ENCODE measurements around the gene PARD3B. TPM values are rescaled to one million over a fixed set of nuclear protein-coding genes. Genes with fewer than 3 reads are reported as not detected.

Gene PARD3B
- total and polyA plus RNA-seq, 9 donors, result 6.4 to 15.3 (median 7.5) TPM

DNA sequence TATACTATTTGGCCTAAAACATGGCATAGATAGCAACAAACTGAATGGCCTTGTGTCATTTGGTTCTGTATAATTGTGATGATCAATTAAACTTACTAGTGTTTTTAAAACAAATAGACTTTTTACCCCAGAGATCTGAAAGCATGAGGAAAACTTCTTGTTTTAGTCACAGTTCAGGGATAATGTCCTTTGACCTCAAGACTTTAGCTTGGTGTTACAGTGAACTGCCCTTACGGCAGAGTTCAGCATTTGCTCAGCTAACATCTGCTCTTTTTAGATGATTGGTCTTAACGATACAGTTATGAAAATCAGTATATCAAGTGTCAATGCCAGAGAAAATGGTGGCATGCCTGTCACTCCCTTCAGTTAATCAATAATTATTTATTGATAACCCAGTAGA is 429.2 kb downstream of the PARD3B start:
- Histone ChIP-seq H3K9me3 (replicated peaks; ENCODE audit: control insufficient read depth, low read depth, low read length) (no peaks in the 10 kb centered on the region), H3K4me3 (ENCODE audit: low read length) (no peak overlapping the region), H3K4me1 (ENCODE audit: control insufficient read depth, insufficient read depth, low read length) (no peaks in the 10 kb centered on the region), H3K27ac (ENCODE audit: low read length) (no peak overlapping the region), H3K36me3 (ENCODE audit: control insufficient read depth, insufficient read depth, low read length) (no peaks in the 10 kb centered on the region), H3K27me3 (ENCODE audit: control insufficient read depth, insufficient read depth, low read length) (no peaks in the 10 kb centered on the region)
- no peak for DNase-seq
- WGBS (ENCODE audit: insufficient coverage), result no CpG with 5 or more reads among the region's 2 CpGs

GRCh38 chr2:204977914-204978313 is 432.6 kb downstream of the PARD3B start:
- H3K4me3 ChIP-seq (ENCODE audit: low read length), result no peak overlapping the region
- WGBS (ENCODE audit: insufficient coverage), result no CpG with 5 or more reads among the region's 1 CpG
- no peak for DNase-seq
- no peak overlapping the region for H3K27ac ChIP-seq (ENCODE audit: low read length)
- H3K27me3 ChIP-seq (ENCODE audit: control insufficient read depth, insufficient read depth, low read length), result no peaks in the 10 kb centered on the region
- H3K36me3 ChIP-seq (ENCODE audit: control insufficient read depth, insufficient read depth, low read length), result no peaks in the 10 kb centered on the region
- H3K4me1 ChIP-seq (ENCODE audit: control insufficient read depth, insufficient read depth, low read length), result no peaks in the 10 kb centered on the region
- no peaks in the 10 kb centered on the region for H3K9me3 ChIP-seq (replicated peaks; ENCODE audit: control insufficient read depth, low read depth, low read length)

GRCh38 chr2:204982303-204982702 is 437.0 kb downstream of the PARD3B start:
- 13% methylated on average over 1 of the region's 2 CpGs for WGBS (ENCODE audit: insufficient coverage)
- no peak overlapping the region for H3K4me3 ChIP-seq (ENCODE audit: low read length)
- H3K9me3 ChIP-seq (replicated peaks; ENCODE audit: control insufficient read depth, low read depth, low read length), result no peaks in the 10 kb centered on the region
- no peaks in the 10 kb centered on the region for H3K27me3 ChIP-seq (ENCODE audit: control insufficient read depth, insufficient read depth, low read length)
- H3K36me3 ChIP-seq (ENCODE audit: control insufficient read depth, insufficient read depth, low read length), result no peaks in the 10 kb centered on the region
- peak; percentile 5 for DNase-seq
- no peaks in the 10 kb centered on the region for H3K4me1 ChIP-seq (ENCODE audit: control insufficient read depth, insufficient read depth, low read length)
- no peak overlapping the region for H3K27ac ChIP-seq (ENCODE audit: low read length)

DNA sequence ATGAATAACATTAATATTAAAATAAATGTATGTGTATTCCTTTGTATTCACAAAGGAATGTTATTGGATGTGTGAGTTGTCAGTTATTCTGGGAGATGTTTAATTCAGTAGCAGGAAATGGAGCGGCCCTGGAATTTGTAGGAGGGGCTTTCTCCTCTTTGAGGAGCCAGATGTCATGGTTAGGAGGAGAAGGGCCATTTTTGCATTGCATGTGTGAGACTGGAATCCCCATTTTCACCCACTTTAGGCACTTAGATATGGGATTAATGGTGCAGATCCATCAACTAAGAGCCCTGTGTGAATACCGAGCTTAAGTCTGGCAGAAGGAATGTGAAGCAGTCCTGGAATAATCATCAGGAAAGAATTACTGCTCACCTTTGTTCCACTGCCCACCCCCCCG is 439.2 kb downstream of the PARD3B start:
- no peak for DNase-seq
- H3K4me1 ChIP-seq (ENCODE audit: control insufficient read depth, insufficient read depth, low read length), result no peaks in the 10 kb centered on the region
- H3K9me3 ChIP-seq (replicated peaks; ENCODE audit: control insufficient read depth, low read depth, low read length), result no peaks in the 10 kb centered on the region
- no peaks in the 10 kb centered on the region for H3K27me3 ChIP-seq (ENCODE audit: control insufficient read depth, insufficient read depth, low read length)
- WGBS (ENCODE audit: insufficient coverage), result 33% methylated on average over 1 of the region's 3 CpGs
- no peak overlapping the region for H3K4me3 ChIP-seq (ENCODE audit: low read length)
- H3K36me3 ChIP-seq (ENCODE audit: control insufficient read depth, insufficient read depth, low read length), result no peaks in the 10 kb centered on the region
- no peak overlapping the region for H3K27ac ChIP-seq (ENCODE audit: low read length)

- no peak for DNase-seq
- no peaks in the 10 kb centered on the region for H3K4me1 ChIP-seq (ENCODE audit: control insufficient read depth, insufficient read depth, low read length)
- no peaks in the 10 kb centered on the region for H3K27me3 ChIP-seq (ENCODE audit: control insufficient read depth, insufficient read depth, low read length)
- 92% methylated on average over 2 of the region's 5 CpGs for WGBS (ENCODE audit: insufficient coverage)
- no peak overlapping the region for H3K27ac ChIP-seq (ENCODE audit: low read length)
- no peaks in the 10 kb centered on the region for H3K9me3 ChIP-seq (replicated peaks; ENCODE audit: control insufficient read depth, low read depth, low read length)
- no peak overlapping the region for H3K4me3 ChIP-seq (ENCODE audit: low read length)
- H3K36me3 ChIP-seq (ENCODE audit: control insufficient read depth, insufficient read depth, low read length), result no peaks in the 10 kb centered on the region
Measured at GRCh38 chr2:204986641-204987040, 441.4 kb downstream of the PARD3B start.

- no peaks in the 10 kb centered on the region for H3K27me3 ChIP-seq (ENCODE audit: control insufficient read depth, insufficient read depth, low read length)
- H3K36me3 ChIP-seq (ENCODE audit: control insufficient read depth, insufficient read depth, low read length), result no peaks in the 10 kb centered on the region
- no peaks in the 10 kb centered on the region for H3K9me3 ChIP-seq (replicated peaks; ENCODE audit: control insufficient read depth, low read depth, low read length)
- H3K27ac ChIP-seq (ENCODE audit: low read length), result no peak overlapping the region
- H3K4me1 ChIP-seq (ENCODE audit: control insufficient read depth, insufficient read depth, low read length), result no peaks in the 10 kb centered on the region
- 47% methylated on average over 1 of the region's 3 CpGs for WGBS (ENCODE audit: insufficient coverage)
- DNase-seq, result no peak
- H3K4me3 ChIP-seq (ENCODE audit: low read length), result no peak overlapping the region
Measured at GRCh38 chr2:204988836-204989235, 443.6 kb downstream of the PARD3B start.

DNA sequence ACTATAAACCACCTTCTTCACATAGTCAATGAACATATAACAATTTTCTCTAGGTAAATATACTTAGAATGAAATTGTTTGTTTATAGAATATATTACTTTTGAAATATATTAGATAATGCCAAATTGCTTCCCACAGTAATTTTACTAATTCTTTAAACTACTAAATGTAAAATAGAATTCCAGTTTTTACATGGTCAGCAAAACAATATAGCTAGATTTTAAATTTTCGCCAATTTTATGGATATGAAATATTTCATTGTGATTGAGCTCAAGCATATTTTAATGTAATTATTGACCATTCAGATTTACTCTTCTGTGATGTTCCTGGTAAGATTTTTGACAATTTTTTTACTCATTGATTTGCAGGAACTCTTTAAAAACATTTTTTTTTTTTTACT is 444.6 kb downstream of the PARD3B start:
- Histone ChIP-seq H3K9me3 (replicated peaks; ENCODE audit: control insufficient read depth, low read depth, low read length) (no peaks in the 10 kb centered on the region), H3K4me1 (ENCODE audit: control insufficient read depth, insufficient read depth, low read length) (no peaks in the 10 kb centered on the region), H3K4me3 (ENCODE audit: low read length) (no peak overlapping the region), H3K36me3 (ENCODE audit: control insufficient read depth, insufficient read depth, low read length) (no peaks in the 10 kb centered on the region), H3K27ac (ENCODE audit: low read length) (no peak overlapping the region), H3K27me3 (ENCODE audit: control insufficient read depth, insufficient read depth, low read length) (no peaks in the 10 kb centered on the region)
- WGBS (ENCODE audit: insufficient coverage), result no CpG with 5 or more reads among the region's 1 CpG
- DNase-seq, result no peak

DNA sequence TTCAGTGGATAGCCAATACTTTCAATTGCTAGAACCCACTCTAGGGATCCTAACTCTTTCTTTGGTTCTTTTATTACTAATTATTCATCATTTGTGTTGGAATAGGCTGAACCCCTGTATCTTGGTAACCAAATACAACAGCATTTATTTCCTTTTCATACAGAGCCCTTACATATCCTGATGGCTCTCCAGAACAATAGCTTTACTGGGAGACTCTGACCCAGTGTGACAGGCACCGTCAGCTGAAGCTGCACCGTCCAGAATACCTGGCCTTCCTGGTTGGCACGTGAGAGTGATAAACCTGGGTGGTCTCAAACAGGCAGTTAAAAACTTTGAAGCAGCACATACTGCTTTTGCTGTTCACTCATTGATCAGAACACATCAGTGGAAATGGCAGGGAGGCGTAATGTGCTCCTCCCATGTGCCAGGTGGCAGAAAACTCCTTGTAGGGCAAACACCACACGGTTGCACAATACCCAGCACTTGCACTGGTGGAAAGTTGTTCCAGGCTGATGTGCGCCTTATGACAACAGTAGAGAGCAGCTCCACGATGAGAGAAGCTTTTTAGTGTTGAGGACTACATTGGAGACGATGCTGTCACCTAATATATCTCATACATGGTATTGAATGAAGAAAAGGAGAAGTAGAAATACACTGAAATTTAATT is 456.2 kb downstream of the PARD3B start:
- H3K4me1 ChIP-seq (ENCODE audit: control insufficient read depth, insufficient read depth, low read length), result no peaks in the 10 kb centered on the region
- WGBS (ENCODE audit: insufficient coverage), result 78% methylated on average over 2 of the region's 8 CpGs
- no peaks in the 10 kb centered on the region for H3K36me3 ChIP-seq (ENCODE audit: control insufficient read depth, insufficient read depth, low read length)
- H3K27ac ChIP-seq (ENCODE audit: low read length), result no peak overlapping the region
- H3K27me3 ChIP-seq (ENCODE audit: control insufficient read depth, insufficient read depth, low read length), result no peaks in the 10 kb centered on the region
- no peak overlapping the region for H3K4me3 ChIP-seq (ENCODE audit: low read length)
- no peaks in the 10 kb centered on the region for H3K9me3 ChIP-seq (replicated peaks; ENCODE audit: control insufficient read depth, low read depth, low read length)
- no peak for DNase-seq

DNA sequence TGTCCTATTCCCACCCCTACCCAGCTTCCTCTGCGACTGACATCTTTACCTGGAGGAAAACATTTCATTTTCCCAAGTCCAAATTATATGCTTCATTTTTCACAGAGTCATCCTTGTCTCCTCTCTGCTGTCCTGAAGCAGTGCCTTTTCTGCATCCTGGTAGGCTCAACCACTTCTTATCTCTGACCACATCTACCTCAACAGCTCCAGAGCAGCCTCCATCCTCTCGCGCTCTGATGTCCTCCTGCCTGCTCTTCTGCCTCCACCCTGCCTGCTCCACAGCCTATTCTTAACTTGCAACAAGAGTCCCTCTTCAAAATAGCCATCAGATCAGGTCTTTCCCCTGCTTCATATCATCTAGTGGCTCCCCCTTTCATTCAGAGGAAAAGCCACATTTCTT is 457.1 kb downstream of the PARD3B start:
- H3K36me3 ChIP-seq (ENCODE audit: control insufficient read depth, insufficient read depth, low read length), result no peaks in the 10 kb centered on the region
- no peak overlapping the region for H3K27ac ChIP-seq (ENCODE audit: low read length)
- H3K4me3 ChIP-seq (ENCODE audit: low read length), result no peak overlapping the region
- H3K27me3 ChIP-seq (ENCODE audit: control insufficient read depth, insufficient read depth, low read length), result no peaks in the 10 kb centered on the region
- H3K4me1 ChIP-seq (ENCODE audit: control insufficient read depth, insufficient read depth, low read length), result no peaks in the 10 kb centered on the region
- WGBS (ENCODE audit: insufficient coverage), result 90% methylated on average over 3 of the region's 3 CpGs
- no peak for DNase-seq
- H3K9me3 ChIP-seq (replicated peaks; ENCODE audit: control insufficient read depth, low read depth, low read length), result peaks cover 1% of the 10 kb centered on the region

- WGBS (ENCODE audit: insufficient coverage), result 77% methylated on average over 2 of the region's 4 CpGs
- H3K4me3 ChIP-seq (ENCODE audit: low read length), result no peak overlapping the region
- H3K36me3 ChIP-seq (ENCODE audit: control insufficient read depth, insufficient read depth, low read length), result no peaks in the 10 kb centered on the region
- H3K4me1 ChIP-seq (ENCODE audit: control insufficient read depth, insufficient read depth, low read length), result no peaks in the 10 kb centered on the region
- no peak for DNase-seq
- H3K9me3 ChIP-seq (replicated peaks; ENCODE audit: control insufficient read depth, low read depth, low read length), result peaks cover 6% of the 10 kb centered on the region
- no peak overlapping the region for H3K27ac ChIP-seq (ENCODE audit: low read length)
- H3K27me3 ChIP-seq (ENCODE audit: control insufficient read depth, insufficient read depth, low read length), result no peaks in the 10 kb centered on the region
Measured at GRCh38 chr2:205003288-205003687, 458.0 kb downstream of the PARD3B start.

DNA sequence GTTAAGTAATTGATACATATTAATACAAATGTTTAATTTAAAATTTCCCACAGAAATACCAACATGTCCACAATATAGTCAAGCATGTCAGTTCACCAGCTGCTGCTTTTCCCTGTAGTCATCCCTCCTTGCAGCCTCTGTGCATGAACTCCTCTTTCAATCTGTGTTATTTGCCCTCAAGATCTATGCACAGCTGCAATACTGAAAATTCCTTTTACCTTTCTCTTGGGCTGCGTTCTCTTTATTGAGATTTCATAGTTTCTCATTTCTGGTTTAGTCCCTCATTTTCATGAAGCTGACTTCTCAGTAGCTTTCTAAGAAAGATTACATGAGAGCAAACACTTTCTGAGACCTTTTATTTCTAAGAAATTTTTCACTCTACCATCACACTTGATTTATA is 464.9 kb downstream of the PARD3B start:
- no peak for DNase-seq
- no peak overlapping the region for H3K27ac ChIP-seq (ENCODE audit: low read length)
- H3K4me1 ChIP-seq (ENCODE audit: control insufficient read depth, insufficient read depth, low read length), result no peaks in the 10 kb centered on the region
- 0% methylated on average over 1 of the region's 1 CpG for WGBS (ENCODE audit: insufficient coverage)
- no peaks in the 10 kb centered on the region for H3K27me3 ChIP-seq (ENCODE audit: control insufficient read depth, insufficient read depth, low read length)
- peaks cover 6% of the 10 kb centered on the region for H3K9me3 ChIP-seq (replicated peaks; ENCODE audit: control insufficient read depth, low read depth, low read length)
- no peak overlapping the region for H3K4me3 ChIP-seq (ENCODE audit: low read length)
- no peaks in the 10 kb centered on the region for H3K36me3 ChIP-seq (ENCODE audit: control insufficient read depth, insufficient read depth, low read length)
